HCT116 (cell line): Measurements from ENCODE around the gene CEACAM1. TPM values are rescaled to one million over a fixed set of nuclear protein-coding genes. Genes with fewer than 3 reads are reported as not detected.

Experiments
- ATAC-seq: fragments of 200-7000 bp; cut with Tn5 transposase; 2 replicates; pipeline ENCODE4 v1.9.1; 2020; ENCODE audit warnings: mild to moderate bottlenecking, moderate library complexity
- BruUV-seq: library from RNA; stranded (reverse); fragments of 400-500 nt; replicated peaks from 2 replicates; lab custom pipeline; 2021; lab: Mats Ljungman, UMichigan
- CTCF ChIA-PET: fragments of 300-600 bp; sonication (Branson Sonifier 250); formaldehyde crosslinking; loops from one replicate; lab custom pipeline; 2021; ENCODE audit warnings: antibody characterized with exemption; lab: Charles Lee
- POLR2A ChIA-PET: fragments of 300-600, 350-600 bp; sonication (Branson Sonifier 250); formaldehyde crosslinking; loops from one replicate; lab custom pipeline; 2021; ENCODE audit warnings: antibody characterized with exemption; lab: Charles Lee
- RAD21 ChIA-PET, 2 experiments: fragments of 300-600 bp; sonication (Branson Sonifier 250); formaldehyde crosslinking; loops; one replicate each; lab custom pipeline; 2023; ENCODE audit warnings: low total read pairs in 2 of 2; ENCODE audit not compliant: uncharacterized antibody in 2 of 2, unreplicated experiment in 2 of 2, low non-redundant PET in 1 of 2; lab: Charles Lee
- DNase-seq: peaks from one replicate; pipeline ENCODE4 v3.0.0-alpha.2; 2010; ENCODE audit warnings: low read depth, low spot score
- H2AFZ ChIP-seq: fragments of 200-600 bp; shearing (Covaris generic), sonication (generic); 2 replicates; pipeline ENCODE4 v1.6.1; 2017; ENCODE audit warnings: low read depth, mixed run types, mixed read lengths, antibody characterized with exemption, low read length; ENCODE audit not compliant: poor library complexity, severe bottlenecking
- H3K27ac ChIP-seq: 2 replicates; pipeline ENCODE4 v1.5.1; 2012; ENCODE audit warnings: low read depth, low read length
- H3K27me3 ChIP-seq: fragments of 200-600 bp; sonication (generic); 2 replicates; pipeline ENCODE4 v1.6.1; 2016; ENCODE audit warnings: mixed run types, low read length, mixed read lengths; ENCODE audit not compliant: insufficient read depth
- H3K36me3 ChIP-seq, 2 experiments: fragments of 200-500 bp in 1 of 2; fragments of 200-600 bp in 1 of 2; sonication (Bioruptor generic) in 1 of 2; sonication (generic) in 1 of 2; 2 replicates each; pipeline versions ENCODE4 v1.5.1 to v1.6.1; 2014 to 2016; ENCODE audit warnings: low read length in 2 of 2, inconsistent platforms in 1 of 2, mixed read lengths in 1 of 2, mixed run types in 1 of 2; ENCODE audit not compliant: insufficient read depth in 2 of 2, control insufficient read depth in 1 of 2
- H3K4me1 ChIP-seq, 2 experiments: fragments of 200-600 bp in 1 of 2; sonication (generic) in 1 of 2; 2 replicates each; pipeline versions ENCODE4 v1.5.1 to v1.6.1; 2012 to 2017; ENCODE audit warnings: low read length in 2 of 2, inconsistent platforms in 1 of 2, mild to moderate bottlenecking in 1 of 2, mixed read lengths in 1 of 2, mixed run types in 1 of 2, moderate library complexity in 1 of 2; ENCODE audit not compliant: insufficient read depth in 2 of 2, control insufficient read depth in 1 of 2
- H3K4me2 ChIP-seq: fragments of 200-600 bp; sonication (generic); 2 replicates; pipeline ENCODE4 v1.6.1; 2017; ENCODE audit warnings: mixed run types, low read length, mixed read lengths
- H3K4me3 ChIP-seq, 2 experiments: fragments of 200-600 bp in 1 of 2; sonication (generic) in 1 of 2; replicated peaks in 1 of 2; 2 replicates each; pipeline ENCODE4 v1.5.1; 2011 to 2016; ENCODE audit warnings: low read length in 2 of 2, control low read depth in 1 of 2, low read depth in 1 of 2, mild to moderate bottlenecking in 1 of 2, mixed read lengths in 1 of 2, mixed run types in 1 of 2
- H3K79me2 ChIP-seq: fragments of 200-600 bp; sonication (generic); 2 replicates; pipeline ENCODE4 v1.6.1; 2017; ENCODE audit warnings: mild to moderate bottlenecking, mixed run types, low read length, moderate library complexity, mixed read lengths; ENCODE audit not compliant: insufficient read depth
- H3K9ac ChIP-seq: fragments of 200-600 bp; sonication (generic); 2 replicates; pipeline ENCODE4 v1.6.1; 2016; ENCODE audit warnings: low read length, mixed read lengths
- H3K9me2 ChIP-seq: fragments of 200-600 bp; sonication (generic), shearing (Covaris generic); 2 replicates; pipeline ENCODE4 v1.6.1; 2017; ENCODE audit warnings: mixed run types, mild to moderate bottlenecking, moderate library complexity; ENCODE audit not compliant: insufficient read depth
- H3K9me3 ChIP-seq, 2 experiments: fragments of 200-500 bp in 1 of 2; fragments of 200-600 bp in 1 of 2; sonication (Bioruptor generic) in 1 of 2; sonication (generic) in 1 of 2; 2 replicates each; pipeline ENCODE4 v1.6.1; 2014 to 2017; ENCODE audit warnings: low read length in 2 of 2, mixed read lengths in 2 of 2, inconsistent platforms in 1 of 2, low read depth in 1 of 2, mild to moderate bottlenecking in 1 of 2, mixed run types in 1 of 2, moderate library complexity in 1 of 2; ENCODE audit not compliant: control insufficient read depth in 1 of 2, insufficient read depth in 1 of 2
- H4K20me1 ChIP-seq: fragments of 200-600 bp; sonication (generic), shearing (Covaris generic); 2 replicates; pipeline ENCODE4 v1.6.1; 2017; ENCODE audit warnings: mixed run types, mild to moderate bottlenecking, moderate library complexity; ENCODE audit not compliant: insufficient read depth
- ATF3 ChIP-seq: IDR thresholded peaks from 2 replicates; pipeline ENCODE4 v1.6.1; 2012
- CBX3 ChIP-seq: IDR thresholded peaks from 2 replicates; pipeline ENCODE4 v1.6.1; 2012; ENCODE audit warnings: low read depth
- CTCF ChIP-seq, 3 experiments: fragments of 200-600 bp in 1 of 3; sonication (generic) in 1 of 3; IDR thresholded peaks in 2 of 3; conservative IDR thresholded peaks in 1 of 3; 2 replicates each; pipeline ENCODE4 v1.5.1; 2012 to 2017; ENCODE audit warnings: low read depth in 2 of 3, low read length in 2 of 3, antibody characterized with exemption in 1 of 3, borderline replicate concordance in 1 of 3, control low read depth in 1 of 3, mild to moderate bottlenecking in 1 of 3, mixed read lengths in 1 of 3, mixed run types in 1 of 3, moderate library complexity in 1 of 3; ENCODE audit not compliant: insufficient read depth in 1 of 3
- FOSL1 ChIP-seq: IDR thresholded peaks from 2 replicates; pipeline ENCODE4 v1.6.1; 2012; ENCODE audit warnings: low read depth
- POLR2A ChIP-seq: IDR thresholded peaks from 2 replicates; pipeline ENCODE4 v1.7.0; 2011; ENCODE audit warnings: borderline replicate concordance; ENCODE audit not compliant: insufficient read depth, insufficient read length; ENCODE audit errors: extremely low read depth
- SIN3A ChIP-seq: IDR thresholded peaks from 2 replicates; pipeline ENCODE4 v1.6.1; 2012; ENCODE audit warnings: low read depth
- TCF7L2 ChIP-seq: IDR thresholded peaks from 2 replicates; pipeline ENCODE4 v1.7.0; 2011; ENCODE audit warnings: borderline replicate concordance, inconsistent platforms; ENCODE audit not compliant: insufficient read depth, insufficient read length; ENCODE audit errors: extremely low read depth
- intact Hi-C: fragments of 100-400 bp; cut with micrococcal nuclease; formaldehyde crosslinking; loops from 2 replicates; pipeline ENCODE4 v1.10.0; 2022
- total RNA-seq: library from RNA; stranded (reverse); gene quantifications from one replicate; pipeline ENCODE4 v1.2.1, GENCODE V29; 2021; ENCODE audit not compliant: unreplicated experiment

The CEACAM1 gene
- total RNA-seq, 1 experiment from 2014 or later = 1.2 TPM

GRCh38 chr19:42563352-42564210 lies 35.3 kb upstream of the CEACAM1 start (continued):
- TF ChIP-seq ATF3 (no peak), POLR2A (no peak), FOSL1 (no peak), CBX3 (peak; percentile 46; the same call in 1 of the 2 replicates), TCF7L2 (no peak), CTCF (IDR thresholded peaks at IDR 0.05 in 2 of 3, conservative IDR thresholded peaks at IDR 0.05 in 1 of 3; ENCODE audit: borderline replicate concordance in 1 of 3, insufficient read depth in 1 of 3, low read depth in 2 of 3, low read length in 2 of 3) (peak; percentile 36 to 76 (median 65); a peak in 5 of 6 replicates), SIN3A (no peak)

- no peak overlapping the region for H3K9ac ChIP-seq
- peaks cover 0 to 3% of the 10 kb centered on the region in 2 experiments; a peak in 2 of 4 replicates for H3K4me1 ChIP-seq
- intact Hi-C loops = loop anchor here (5.0 kb wide), 1 partner anchor 36 kb away; no protein-coding TSS in a partner anchor
- peak in 2 of 3 experiments; percentile 20 to 28; a peak in 2 of 6 replicates for TF ChIP-seq CTCF (IDR thresholded peaks at IDR 0.05 in 2 of 3, conservative IDR thresholded peaks at IDR 0.05 in 1 of 3; ENCODE audit: borderline replicate concordance in 1 of 3, insufficient read depth in 1 of 3, low read depth in 2 of 3, low read length in 2 of 3)
- TF ChIP-seq SIN3A = no peak
- ChIA-PET POLR2A (no interaction called here), RAD21 (no interaction called here), CTCF (interaction anchor here (1.2 to 1.8 kb wide), 4 partner anchors 35 to 122 kb away, joined by 3 to 6 read pairs (median 4); no protein-coding TSS in a partner anchor)
- BruUV-seq = no TSS peak
- no peaks in the 10 kb centered on the region for H4K20me1 ChIP-seq
- no peak overlapping the region for H2AFZ ChIP-seq
- 0 out of 2 replicates have a peak, but pooled peaks cover 2% of the 10 kb centered on the region for H3K27me3 ChIP-seq
- H3K4me3 ChIP-seq = no peak overlapping the region
- no peaks in the 10 kb centered on the region for H3K79me2 ChIP-seq
- H3K9me3 ChIP-seq = no peaks in the 10 kb centered on the region
- H3K36me3 ChIP-seq = no peaks in the 10 kb centered on the region
- DNase-seq = no peak
- no peak overlapping the region for H3K27ac ChIP-seq
- H3K9me2 ChIP-seq = no peaks in the 10 kb centered on the region
- H3K4me2 ChIP-seq = no peak overlapping the region
- ATAC-seq = peak; percentile 35; the same call in 1 of the 2 replicates
These were observed 33.2 kb upstream of the CEACAM1 start for GRCh38 chr19:42561512-42561911.
